DMS153 treated with DMSO at 0.1 percent for 48 hours (cell line): ENCODE data around the gene ZBTB47.

Source experiments
- DNase-seq: peaks from one replicate; lab custom pipeline; 2025; ENCODE audit not compliant: unreplicated experiment; lab: John Stamatoyannopoulos, UW

ZBTB47 gene

GRCh38 chr3:42653560-42654330, at the start of gene ZBTB47:
TSS of gene ZBTB47 (plus strand) at chr3:42653697. CDS start at chr3:42658356, 4,659 bp downstream.
- DNase-seq: no peak

- no peak for DNase-seq
These were observed 47.8 kb upstream of the ZBTB47 start for GRCh38 chr3:42605546-42606173.

GRCh38 chr3:42608581-42608980, 44.9 kb upstream of the ZBTB47 start:
- DNase-seq: no peak

GRCh38 chr3:42610976-42611375, 42.5 kb upstream of the ZBTB47 start:
- DNase-seq: no peak

- DNase-seq: no peak
These were observed 41.3 kb upstream of the ZBTB47 start for GRCh38 chr3:42612217-42612616.

- DNase-seq: no peak
These were observed 40.6 kb upstream of the ZBTB47 start for GRCh38 chr3:42612928-42613327.

GRCh38 chr3:42613462-42613861, 40.0 kb upstream of the ZBTB47 start:
- DNase-seq: no peak

- DNase-seq: no peak
These were observed 21.9 kb upstream of the ZBTB47 start for GRCh38 chr3:42631620-42632019.

GRCh38 chr3:42632146-42632545, 21.4 kb upstream of the ZBTB47 start:
- DNase-seq: no peak

- no peak for DNase-seq
These were observed 20.0 kb upstream of the ZBTB47 start for GRCh38 chr3:42633544-42633943.

GRCh38 chr3:42635111-42635510, 18.4 kb upstream of the ZBTB47 start:
- no peak for DNase-seq

GRCh38 chr3:42637001-42637400, 16.5 kb upstream of the ZBTB47 start:
- DNase-seq: no peak

GRCh38 chr3:42638339-42638842, 15.1 kb upstream of the ZBTB47 start:
- DNase-seq: no peak

GRCh38 chr3:42639192-42639591, 14.3 kb upstream of the ZBTB47 start:
- no peak for DNase-seq

- DNase-seq: no peak
These were observed 13.4 kb upstream of the ZBTB47 start for GRCh38 chr3:42640129-42640528.

- DNase-seq: no peak
These were observed 12.6 kb upstream of the ZBTB47 start for GRCh38 chr3:42640771-42641370.

- no peak for DNase-seq
These were observed 5.6 kb upstream of the ZBTB47 start for GRCh38 chr3:42647821-42648459.

- DNase-seq: no peak
These were observed 4.5 kb upstream of the ZBTB47 start for GRCh38 chr3:42649006-42649405.

- DNase-seq: no peak
These were observed 3.7 kb upstream of the ZBTB47 start for GRCh38 chr3:42649783-42650182.

- no peak for DNase-seq
These were observed 2.0 kb upstream of the ZBTB47 start for GRCh38 chr3:42651248-42652091.

GRCh38 chr3:42652251-42652610, 1.3 kb upstream of the ZBTB47 start:
- no peak for DNase-seq
